ENCODE results near the gene BMP8A.
"Not testable (repeated sequence)": the region's sequence is repeated elsewhere in the genome, so short reads cannot be mapped to it uniquely, and the experiment has no call there.

Gene BMP8A, protein sequence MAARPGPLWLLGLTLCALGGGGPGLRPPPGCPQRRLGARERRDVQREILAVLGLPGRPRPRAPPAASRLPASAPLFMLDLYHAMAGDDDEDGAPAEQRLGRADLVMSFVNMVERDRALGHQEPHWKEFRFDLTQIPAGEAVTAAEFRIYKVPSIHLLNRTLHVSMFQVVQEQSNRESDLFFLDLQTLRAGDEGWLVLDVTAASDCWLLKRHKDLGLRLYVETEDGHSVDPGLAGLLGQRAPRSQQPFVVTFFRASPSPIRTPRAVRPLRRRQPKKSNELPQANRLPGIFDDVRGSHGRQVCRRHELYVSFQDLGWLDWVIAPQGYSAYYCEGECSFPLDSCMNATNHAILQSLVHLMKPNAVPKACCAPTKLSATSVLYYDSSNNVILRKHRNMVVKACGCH

DNA sequence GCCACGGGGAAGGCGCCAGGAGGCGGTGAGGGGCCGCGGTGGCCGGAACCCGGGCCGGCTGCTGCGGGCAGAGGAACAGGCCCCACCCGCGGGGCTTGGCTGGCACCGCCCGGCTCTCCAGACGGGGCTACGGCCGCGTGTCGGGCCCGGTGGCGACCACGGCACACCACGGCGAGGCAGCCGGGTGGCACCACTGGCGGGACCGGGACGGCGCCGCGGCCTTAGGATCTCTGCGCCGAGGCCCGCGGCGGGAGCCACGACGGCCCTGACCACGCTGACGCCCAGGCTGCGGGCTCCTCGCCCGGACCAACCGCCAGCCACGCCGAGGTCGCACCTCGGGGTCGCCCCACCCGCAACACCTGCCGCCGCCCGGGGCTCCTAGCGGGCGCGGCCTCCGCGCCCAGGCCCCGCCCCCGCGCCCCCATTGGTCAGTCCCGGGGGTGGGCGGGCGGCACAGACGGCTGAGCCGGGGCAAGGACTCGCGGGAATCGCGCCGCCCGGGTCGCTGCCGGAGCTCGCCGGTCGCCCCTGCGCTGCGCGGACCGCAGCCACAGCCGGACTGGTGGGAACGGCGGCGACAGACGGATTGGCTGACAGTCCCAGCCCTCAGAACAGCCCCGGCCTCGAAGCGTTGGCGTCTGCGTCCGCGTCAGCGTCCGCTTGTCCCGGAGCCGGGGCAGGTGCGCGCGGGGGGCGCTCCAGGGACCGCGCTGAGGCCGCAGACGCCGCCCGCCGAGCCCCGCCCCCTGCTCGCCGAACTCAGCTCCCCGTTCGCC is at the start of gene BMP8A:
BMP8A (plus strand) TSS at position 491 of the 776 bp plus-strand sequence. CDS start 356 bp downstream, outside the sequence.
- DNase-seq (ENCODE audit: low read depth): peak; percentile 56

DNA sequence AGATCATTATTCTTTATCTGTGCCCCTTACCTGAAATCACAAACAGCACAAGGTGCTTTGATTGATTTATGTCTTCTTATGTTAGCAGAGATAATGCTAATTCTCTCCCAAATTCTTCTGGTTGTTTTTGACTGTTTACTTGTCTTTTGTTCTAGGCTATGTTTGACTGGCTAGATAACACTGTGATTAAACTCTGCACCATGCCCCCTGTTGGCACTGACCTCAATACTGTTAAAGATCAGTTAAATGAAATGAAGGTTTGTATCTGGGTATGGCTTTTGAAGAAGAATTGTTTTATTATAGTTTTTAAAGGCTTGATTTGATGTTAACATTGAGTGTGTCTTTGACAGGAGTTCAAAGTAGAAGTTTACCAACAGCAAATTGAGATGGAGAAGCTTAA is 49.6 kb upstream of the BMP8A start:
- DNase-seq (ENCODE audit: low read depth): no peak

DNA sequence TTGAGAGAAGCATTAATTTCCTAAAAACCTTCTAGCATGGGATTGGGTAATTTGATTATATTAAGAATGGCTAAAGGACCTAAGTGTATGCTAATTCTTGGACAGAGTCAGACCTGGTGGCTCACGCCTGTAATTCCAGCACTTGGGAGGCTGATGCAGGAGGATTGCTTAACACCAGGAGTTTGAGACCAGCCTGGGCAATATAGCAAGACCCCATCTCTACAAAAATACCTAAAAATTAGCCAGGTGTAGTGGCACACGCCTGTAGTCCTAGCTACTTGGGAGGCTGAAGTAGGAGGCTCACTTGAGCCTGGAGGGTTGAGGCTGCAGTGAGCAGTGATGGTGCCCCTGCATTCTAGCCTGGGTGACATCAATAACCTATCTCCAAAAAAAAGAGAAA is 45.9 kb upstream of the BMP8A start:
- DNase-seq (ENCODE audit: low read depth): no peak

DNA sequence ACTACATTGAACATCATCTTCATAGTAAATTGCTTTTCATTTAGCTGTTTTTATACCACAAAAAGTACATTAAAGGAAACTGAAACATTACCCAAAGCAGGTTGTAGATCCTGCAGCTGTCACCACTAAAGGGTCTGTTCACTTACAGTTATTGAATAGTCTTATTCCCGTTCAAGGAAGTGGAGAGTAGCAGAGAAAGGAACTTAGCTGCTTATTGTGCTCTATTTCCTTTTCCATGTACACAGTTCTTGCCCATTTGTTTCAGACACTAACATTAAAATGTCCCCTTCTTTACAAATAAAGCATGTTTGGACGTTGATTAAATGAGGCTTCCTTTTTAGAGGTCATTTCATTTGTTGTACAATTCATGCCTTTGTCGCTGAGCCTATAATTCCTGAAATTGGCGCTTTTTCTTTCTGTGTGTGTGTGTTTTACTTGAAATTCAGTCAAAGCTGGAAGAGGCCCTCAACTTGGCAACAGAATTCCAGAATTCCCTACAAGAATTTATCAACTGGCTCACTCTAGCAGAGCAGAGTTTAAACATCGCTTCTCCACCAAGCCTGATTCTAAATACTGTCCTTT is 44.4 kb upstream of the BMP8A start:
- no peak for DNase-seq (ENCODE audit: low read depth)

DNA sequence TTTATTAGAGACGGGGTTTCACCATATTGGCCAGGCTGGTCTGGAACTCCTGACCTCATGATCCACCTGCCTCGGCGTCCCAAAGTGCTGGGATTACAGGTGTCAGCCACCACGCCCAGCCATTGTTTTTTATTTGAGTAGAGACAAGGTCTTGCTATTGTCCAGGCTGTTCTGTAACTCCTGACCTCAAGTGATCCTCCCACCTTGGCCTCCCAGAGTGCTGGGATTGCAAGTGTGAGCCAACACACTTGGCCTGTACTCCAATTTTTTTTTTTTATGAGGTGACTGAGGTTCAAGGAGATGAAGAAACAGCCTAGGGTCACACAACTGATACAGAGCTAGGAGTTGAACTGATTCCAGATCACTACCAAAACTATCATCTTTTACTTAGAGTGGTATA is 41.4 kb upstream of the BMP8A start:
- not testable (repeated sequence) for DNase-seq (ENCODE audit: low read depth)

DNA sequence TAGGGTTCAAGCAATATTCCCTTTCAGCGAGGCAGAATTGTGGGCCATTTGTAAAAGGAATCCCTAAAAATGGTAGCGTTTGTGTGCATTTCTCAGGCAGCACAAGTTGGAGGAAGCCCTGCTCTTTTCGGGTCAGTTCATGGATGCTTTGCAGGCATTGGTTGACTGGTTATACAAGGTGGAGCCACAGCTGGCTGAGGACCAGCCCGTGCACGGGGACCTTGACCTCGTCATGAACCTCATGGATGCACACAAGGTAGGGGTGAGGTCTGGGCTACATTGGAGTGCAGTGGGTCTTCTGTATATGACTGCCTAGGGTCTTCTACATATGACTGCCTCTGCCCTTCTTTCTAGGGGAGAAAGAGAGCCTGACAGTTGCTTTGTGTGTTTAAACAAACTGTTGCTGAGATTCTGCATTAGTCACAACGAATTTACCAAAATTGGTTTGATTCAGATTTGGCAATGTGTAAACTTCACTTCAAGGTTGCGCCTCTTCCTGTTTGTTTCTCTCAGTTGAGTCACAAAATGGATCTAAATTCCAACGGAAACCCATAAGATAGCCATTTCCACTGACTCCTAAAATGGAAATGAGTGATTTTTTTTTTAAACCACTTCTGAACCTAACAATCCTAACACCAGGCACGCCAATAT is 40.4 kb upstream of the BMP8A start:
- DNase-seq (ENCODE audit: low read depth): no peak

DNA sequence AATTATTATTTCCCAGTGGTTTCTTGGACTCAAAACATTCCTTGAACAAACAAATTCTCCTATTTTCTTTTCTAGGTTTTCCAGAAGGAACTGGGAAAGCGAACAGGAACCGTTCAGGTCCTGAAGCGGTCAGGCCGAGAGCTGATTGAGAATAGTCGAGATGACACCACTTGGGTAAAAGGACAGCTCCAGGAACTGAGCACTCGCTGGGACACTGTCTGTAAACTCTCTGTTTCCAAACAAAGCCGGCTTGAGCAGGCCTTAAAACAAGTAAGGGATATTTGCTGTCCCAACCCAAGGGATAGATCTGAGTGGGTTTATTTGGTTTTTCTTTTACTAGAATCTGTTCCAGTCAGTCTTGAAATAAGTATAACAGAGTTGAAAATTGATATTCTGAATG is 39.4 kb upstream of the BMP8A start:
- no peak for DNase-seq (ENCODE audit: low read depth)

DNA sequence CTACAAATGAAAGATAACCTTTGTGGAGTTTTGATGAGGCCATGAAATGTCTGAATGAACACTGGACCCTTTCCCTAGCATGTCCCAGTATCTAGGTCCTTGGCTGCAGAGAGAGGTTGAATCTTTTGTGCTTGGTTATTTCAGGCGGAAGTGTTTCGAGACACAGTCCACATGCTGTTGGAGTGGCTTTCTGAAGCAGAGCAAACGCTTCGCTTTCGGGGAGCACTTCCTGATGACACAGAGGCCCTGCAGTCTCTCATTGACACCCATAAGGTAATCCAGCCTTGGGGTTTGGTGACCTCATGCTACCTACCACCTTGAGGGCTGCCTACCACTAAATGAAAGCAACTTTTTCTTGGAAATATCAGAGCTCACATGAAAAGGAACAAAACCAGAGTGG is 38.9 kb upstream of the BMP8A start:
- DNase-seq (ENCODE audit: low read depth): no peak

DNA sequence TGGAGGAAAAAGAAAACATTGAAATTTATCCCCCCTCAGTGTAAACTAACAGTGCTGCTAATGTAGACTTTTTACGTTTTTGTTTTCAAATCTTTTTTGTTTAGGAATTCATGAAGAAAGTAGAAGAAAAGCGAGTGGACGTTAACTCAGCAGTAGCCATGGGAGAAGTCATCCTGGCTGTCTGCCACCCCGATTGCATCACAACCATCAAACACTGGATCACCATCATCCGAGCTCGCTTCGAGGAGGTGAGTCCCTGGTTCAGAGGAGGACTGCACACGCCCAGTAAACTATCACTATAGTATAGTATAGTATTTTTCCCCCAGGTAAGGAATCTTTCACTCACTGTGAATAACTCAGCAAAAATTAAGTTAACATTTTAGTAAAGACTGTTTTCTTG is 37.8 kb upstream of the BMP8A start:
- DNase-seq (ENCODE audit: low read depth): no peak

DNA sequence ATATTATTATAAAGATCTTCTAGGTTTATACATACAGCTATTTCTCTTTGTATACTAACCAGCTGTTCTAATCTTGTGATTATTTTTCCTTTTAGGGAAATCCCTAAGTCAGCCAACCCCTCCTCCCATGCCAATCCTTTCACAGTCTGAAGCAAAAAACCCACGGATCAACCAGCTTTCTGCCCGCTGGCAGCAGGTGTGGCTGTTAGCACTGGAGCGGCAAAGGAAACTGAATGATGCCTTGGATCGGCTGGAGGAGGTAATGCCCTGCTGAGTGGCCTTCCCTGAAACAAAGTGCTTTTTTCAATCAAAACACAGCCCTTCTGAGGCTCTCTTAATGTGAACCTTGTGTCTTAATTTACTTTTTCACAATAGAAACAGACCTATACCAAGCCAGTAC is 32.4 kb upstream of the BMP8A start:
- no peak for DNase-seq (ENCODE audit: low read depth)

DNA sequence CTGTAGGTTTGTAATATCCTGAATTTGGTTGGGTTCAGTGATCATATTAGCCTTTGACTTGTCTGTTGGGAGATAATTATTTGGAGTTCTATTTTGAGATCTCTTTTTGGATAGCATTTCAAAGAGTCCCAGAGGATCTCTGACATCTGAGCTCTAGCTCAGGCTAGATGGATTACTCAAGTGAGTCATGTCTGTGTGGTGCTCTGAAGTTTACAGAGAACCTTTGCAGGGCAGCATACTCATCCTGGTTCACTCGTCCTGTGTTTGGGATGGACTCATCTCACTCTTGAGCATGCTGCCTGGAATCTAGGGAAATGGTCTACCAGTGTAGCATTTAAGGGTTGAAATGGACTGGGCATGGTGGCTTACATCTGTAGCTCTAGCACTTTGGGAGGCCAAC is 29.4 kb upstream of the BMP8A start:
- no peak for DNase-seq (ENCODE audit: low read depth)

DNA sequence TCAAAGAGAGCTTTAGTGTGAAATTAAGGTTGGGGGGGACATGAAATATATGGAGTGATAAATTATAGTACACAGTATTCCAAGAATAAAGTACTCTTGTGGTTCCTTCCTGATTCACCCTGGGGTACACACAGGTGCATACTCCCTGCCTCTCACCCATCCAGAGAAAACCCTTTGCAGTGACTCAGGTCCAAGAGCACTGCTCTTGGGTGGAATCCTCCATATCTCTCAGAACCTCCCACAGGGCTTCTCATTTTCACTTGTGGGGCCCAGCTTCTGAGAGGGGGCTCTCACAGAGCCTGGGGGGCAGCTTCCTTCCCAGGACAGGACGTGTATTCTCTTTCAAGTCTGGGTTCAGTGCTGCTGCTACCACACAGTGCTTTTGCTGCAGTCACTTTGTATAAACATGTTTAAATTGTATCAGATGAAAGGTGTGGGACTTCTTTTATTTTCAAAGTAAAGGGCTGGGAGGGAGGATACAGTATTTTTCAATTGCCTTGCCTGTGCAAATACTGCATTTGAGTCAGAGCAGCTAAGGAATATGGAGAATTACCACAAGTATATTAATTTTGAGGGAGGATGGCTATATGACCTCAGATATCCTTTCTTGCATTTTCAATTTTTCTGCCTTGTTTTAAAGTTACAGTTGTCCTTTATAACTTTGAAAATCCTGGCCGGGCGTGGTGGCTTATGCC is 24.9 kb upstream of the BMP8A start:
- DNase-seq (ENCODE audit: low read depth): no peak

DNA sequence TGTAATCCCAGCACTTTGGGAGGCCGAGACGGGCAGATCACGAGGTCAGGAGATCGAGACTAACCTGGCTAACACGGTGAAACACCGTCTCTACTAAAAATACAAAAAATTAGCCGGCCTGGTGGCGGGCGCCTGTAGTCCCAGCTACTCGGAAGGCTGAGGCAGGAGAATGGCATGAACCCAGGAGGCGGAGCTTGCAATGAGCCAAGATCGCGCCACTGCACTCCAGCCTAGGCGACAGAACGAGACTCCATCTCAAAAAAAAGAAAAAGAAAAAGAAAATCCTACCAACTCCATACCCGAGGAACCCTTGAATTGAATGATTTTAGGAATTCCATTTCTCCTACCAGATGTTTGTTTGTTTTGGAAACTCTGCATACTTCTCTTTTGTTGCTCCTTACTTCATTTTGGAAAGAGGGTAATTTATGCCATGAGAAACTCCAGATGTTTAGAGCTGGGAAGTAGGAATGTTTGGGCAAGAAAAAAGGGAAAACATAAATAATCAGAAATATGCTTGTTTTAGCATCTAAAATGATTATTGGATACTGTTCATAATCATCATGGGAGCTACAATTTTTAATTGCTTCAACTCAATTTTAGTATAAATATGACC is 24.2 kb upstream of the BMP8A start:
- not testable (repeated sequence) for DNase-seq (ENCODE audit: low read depth)

DNA sequence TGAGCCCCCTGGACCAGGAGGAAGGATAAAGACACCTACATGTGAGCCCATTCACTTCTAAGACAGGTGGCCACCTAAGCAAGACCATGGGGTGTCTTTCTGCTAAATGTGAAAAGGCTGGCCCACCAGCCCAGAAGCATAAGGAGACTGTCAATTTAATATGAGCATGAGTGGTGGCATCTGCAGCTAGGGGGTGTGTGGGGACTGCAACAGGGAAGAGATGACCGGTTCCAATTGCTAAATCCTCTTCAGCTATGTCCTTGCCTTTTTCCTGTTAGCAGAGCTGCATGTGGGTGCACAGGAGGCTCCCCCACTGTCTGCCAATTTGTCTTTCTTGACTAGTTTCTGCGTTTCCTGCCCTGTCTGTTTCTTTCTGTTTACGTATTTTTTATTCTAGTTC is 22.3 kb upstream of the BMP8A start:
- no peak for DNase-seq (ENCODE audit: low read depth)

DNA sequence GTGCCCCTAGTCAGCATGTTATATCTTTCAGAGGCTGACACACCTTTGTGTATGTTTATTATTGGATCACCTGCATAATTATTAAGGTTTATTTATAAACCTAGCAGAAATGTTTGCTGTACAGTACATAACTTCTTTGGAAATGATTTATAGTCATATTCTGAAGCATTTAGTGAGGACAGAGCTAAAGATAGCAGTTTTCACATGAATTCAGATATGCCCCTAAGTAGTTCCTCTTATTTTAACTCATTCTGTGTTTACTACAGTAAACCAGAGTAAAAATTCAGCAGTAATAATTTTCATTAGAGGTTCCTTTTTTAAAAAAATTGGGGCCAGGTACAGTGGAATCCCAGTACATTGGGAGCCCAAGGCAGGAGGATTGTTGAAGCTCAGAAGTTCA is 21.4 kb upstream of the BMP8A start:
- no peak for DNase-seq (ENCODE audit: low read depth)

DNA sequence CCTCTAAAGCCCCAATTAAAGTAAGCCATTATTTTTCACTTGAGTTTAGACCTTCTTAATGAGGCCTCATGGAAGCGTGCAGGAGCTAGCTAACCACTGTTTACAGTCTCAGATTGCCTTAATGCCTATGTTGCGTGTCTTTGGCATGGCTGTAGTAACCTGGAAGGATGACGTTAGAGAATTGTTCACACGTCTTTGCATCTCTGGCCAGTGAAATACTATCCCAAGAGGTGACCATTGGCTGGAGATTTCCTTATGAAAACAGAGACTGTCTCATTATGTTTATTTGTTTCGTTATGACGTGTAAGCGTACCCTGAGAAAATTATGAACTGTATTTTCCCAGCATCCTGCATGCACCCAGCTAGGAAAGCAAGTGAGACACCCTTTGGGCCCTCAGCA is 18.6 kb upstream of the BMP8A start:
- no peak for DNase-seq (ENCODE audit: low read depth)

DNA sequence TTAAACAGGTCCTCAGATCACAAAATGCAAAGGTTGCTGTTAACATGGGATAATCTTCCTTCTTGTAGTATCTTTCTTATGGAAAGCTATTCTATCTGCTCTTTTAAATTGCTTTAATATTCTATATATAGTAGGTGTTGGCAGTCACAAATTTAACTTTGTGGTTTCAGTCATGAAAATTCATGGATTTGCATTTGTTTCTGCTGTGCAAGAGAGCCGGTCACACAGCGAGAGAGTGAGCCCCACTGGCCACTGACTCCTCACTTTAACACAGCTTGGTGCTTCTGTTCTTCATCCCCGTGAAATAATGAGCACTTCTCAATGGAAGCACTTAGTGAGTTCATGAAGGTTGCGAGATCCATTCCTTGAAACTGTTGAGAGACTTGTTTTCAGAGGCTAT is 18.1 kb upstream of the BMP8A start:
- DNase-seq (ENCODE audit: low read depth): no peak

DNA sequence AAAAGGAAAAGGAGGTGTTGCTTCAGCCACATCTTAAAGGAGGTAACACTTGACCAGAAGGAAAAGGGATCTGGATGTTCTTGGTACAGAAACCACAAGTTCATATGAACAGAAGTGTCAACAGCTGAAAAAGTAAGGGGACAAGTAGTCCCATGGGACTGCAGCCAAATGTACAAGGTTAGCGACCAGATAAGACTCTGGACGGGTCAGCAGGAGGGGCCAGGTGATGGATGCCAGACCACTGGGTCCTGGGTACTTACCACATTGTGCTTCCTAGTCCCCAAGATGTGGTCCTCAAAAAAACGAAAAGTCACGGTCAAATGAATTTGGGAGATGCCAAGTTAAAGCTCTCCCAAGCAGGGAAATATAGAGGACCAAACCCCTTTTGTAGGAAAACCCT is 16.6 kb upstream of the BMP8A start:
- no peak for DNase-seq (ENCODE audit: low read depth)

DNA sequence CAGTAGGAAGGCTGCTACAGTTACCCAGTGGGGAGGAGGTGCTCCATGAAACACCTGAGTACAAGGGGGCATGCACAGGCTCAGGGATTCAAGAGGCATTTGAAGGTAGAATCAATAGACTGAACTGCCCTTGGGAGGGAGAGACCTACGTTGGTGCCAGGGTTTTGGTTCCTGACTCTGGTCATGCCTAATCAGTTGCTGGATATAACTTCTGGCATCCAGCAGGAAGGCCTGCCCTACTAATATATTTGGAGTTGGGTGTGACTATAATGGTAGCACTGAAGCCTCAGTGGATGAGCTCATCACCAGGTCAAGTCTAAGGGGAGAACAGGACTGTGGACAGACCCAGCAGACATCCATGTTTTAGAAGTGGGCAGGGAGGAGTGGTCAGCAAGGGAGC is 15.9 kb upstream of the BMP8A start:
- DNase-seq (ENCODE audit: low read depth): not testable (repeated sequence)

DNA sequence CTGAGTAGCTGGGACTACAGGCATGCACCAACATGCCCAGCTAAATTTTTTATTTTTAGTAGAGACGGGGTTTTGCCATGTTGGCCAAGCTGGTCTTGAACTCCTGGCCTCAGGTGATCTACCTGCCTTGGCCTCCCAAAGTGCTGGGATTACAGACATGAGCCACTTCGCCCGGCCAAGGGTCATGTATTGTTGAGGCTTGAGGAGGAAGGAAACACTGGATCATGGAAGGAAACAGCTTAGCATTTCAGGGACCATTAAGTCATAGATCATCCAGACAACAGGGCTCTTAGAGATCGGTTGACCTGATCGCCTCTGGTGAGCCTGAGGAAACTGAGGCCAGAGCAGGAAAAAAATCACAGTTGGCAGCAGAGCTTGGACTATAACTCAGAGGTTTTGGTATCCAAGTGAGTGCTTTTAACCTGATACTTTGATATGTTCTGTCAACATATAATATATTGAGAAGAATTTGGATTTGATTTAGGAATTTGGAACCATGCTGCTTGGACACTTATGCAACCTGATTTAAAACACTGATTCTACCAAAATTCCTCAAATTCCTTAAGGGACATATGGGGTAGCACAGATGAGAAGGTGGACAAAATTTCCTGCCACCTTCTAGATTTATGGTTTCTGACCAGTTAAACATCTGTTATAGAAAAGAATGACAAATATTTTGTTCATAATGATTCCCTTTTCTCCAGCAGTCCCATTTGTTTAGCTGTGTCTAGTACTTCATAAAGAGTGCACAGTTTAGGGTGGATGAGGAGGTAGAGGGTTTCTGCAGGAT is 13.1 kb upstream of the BMP8A start:
- no peak for DNase-seq (ENCODE audit: low read depth)

DNA sequence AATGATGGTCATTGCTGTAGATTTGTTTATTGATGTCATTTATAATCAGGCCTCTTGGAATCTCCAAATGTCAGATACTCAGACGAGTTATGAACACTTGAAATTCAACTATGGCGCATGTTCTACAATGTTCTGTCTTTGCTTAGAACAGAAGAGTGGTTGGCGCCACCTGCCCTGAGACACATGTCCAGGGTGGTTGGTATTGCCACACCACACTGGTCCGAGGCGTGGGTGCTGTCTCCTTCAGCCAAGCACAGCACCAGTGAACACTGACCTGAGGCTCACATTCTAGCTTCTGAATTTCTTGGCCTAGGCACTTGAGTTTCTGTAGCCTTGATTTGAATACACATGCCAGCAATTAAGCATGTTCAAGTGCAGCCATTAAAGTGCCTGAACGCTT is 10.1 kb upstream of the BMP8A start:
- DNase-seq (ENCODE audit: low read depth): no peak

Data from activated T-cell treated with anti-CD3 and anti-CD28 coated beads for 24 hours (primary cell).